CMK (cell line): ENCODE results near the gene PPP1R3F.
"Not testable (repeated sequence)": the region's sequence is repeated elsewhere in the genome, so short reads cannot be mapped to it uniquely, and the experiment has no call there.

Experiments
- DNase-seq: peaks from one replicate; pipeline ENCODE4 v3.0.0-alpha.2; 2010; ENCODE audit warnings: low read depth

Gene PPP1R3F

DNA sequence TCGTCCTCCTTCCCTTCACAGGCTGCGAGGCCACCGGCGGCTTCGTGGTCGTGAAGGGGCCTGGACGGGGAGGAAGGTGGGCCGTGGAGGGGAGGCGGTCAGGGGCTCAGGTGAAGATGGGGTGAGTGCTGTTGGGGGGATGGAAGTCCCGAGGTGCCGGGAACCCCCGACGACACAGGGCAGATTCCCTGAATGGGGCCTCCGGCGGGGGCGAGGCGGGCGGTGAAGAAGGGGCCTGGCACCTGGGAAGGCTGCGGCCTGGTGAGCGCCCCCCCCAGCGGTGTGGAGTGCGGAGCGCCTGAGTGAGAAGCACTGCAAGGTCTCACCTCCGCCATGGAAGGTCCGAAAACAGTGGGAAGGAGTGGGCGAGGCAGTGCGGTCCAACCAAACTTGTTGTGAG is 52.7 kb downstream of the PPP1R3F start:
- not testable (repeated sequence) for DNase-seq

DNA sequence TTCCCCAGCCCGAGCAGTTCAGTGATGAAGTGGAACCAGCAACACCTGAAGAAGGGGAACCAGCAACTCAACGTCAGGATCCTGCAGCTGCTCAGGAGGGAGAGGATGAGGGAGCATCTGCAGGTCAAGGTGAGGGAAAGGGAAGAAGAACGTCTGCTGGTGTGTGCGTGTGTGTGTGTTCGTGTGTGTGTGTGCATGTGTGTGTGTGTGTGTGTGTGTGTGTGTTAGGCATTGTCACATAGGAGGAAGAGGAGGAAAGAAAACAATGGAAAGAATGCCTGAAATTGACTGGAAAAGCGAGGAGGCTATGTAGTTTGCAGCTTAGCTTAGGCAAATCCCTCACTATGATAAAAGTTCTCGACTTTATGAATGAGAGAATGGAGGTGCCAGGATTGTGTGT is 54.1 kb downstream of the PPP1R3F start:
- not testable (repeated sequence) for DNase-seq

DNA sequence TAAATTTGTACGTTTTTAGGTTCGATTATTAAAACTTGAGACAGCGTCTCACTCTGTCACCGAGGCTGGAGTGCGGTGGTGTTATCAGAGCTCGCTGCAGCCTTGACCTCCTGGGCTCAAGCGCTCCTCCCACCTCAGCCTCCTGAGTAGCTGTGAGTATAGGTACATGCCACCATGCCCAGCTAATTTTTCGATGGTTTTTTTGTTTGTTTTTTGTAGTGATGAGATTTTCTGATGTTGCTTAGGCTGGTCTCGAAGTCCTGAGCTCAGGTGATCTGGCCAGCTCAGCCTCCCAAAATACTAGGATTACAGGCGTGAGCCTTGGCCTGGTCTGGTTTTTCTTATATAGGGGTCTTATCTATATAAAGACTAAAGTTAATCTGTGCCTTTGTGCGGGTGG is 60.8 kb downstream of the PPP1R3F start:
- not testable (repeated sequence) for DNase-seq

DNA sequence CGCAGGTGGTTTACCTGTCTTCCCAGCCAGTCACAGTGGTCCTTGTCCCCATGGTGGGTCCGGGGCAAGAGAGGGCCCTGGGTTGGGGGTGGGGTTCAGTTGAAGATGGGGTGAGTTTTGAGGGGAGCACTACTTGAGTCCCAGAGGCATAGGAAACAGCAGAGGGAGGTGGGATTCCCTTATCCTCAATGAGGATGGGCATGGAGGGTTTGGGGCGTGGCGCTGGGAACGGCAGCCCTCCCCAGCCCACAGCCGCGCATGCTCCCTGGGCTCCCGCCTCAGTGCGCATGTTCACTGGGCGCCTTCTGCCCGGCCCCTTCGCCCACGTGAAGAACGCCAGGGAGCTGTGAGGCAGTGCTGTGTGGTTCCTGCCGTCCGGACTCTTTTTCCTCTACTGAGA is 61.7 kb downstream of the PPP1R3F start, which contains the start of gene GAGE13:
Gene GAGE13, plus strand, starts transcription at position 301 of the 400 bp plus-strand sequence. CDS start 1,156 bp downstream, outside the sequence.
- DNase-seq, result not testable (repeated sequence)

DNA sequence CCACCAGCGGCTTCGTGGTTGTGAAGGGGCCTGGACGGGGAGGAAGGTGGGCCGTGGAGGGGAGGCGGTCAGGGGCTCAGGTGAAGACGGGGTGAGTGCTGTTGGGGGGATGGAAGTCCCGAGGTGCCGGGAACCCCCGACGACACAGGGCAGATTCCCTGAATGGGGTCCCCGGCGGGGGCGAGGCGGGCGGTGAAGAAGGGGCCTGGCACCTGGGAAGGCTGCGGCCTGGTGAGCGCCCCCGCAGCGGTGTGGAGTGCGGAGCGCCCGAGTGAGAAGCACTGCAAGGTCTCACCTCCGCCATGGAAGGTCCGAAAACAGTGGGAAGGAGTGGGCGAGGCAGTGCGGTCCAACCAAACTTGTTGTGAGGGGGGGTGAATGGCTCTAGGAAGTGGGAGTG is 62.2 kb downstream of the PPP1R3F start:
- not testable (repeated sequence) for DNase-seq
